Measurements from ENCODE around the gene CDK2. TPM values are rescaled to one million over a fixed set of nuclear protein-coding genes. Genes with fewer than 3 reads are reported as not detected.

Gene CDK2
- total RNA-seq, 2 experiments from 2014 or later: 15.8 to 16.0 TPM

GRCh38 chr12:56007564-56008559 is 41.2 kb downstream of the CDK2 start:
- ATAC-seq (ENCODE audit: poor library complexity): peak; percentile 89
- no peaks in the 10 kb centered on the region for H3K36me3 ChIP-seq (ENCODE audit: insufficient read depth, low read length)
- TF ChIP-seq CTCF (IDR thresholded peaks at IDR 0.05): no peak

DNA sequence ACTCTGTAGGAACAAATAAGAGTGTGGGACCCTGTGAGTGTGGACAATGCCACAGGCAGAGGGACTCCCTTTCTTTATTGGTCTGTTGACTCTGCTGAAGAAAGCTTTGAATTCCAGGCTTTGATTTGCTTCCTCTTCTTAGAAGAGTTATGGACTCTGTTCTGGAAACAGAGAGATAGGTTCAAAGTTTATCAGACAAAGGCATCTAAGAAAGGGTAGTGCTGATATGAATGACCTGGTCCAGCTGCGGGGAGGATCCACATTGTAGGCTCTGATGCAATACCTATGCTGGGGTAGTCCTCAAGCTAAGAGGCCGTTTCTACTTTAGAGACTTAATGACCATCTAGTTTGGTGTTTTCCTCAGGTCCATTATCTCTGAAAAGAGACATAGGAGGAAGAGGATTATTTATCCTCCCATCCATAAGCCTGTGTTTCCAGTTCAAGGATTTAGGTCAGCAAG is 43.5 kb downstream of the CDK2 start:
- TF ChIP-seq CTCF (IDR thresholded peaks at IDR 0.05): no peak
- POLR2A ChIA-PET: interaction anchor here (0.7 to 1.6 kb wide), 2 partner anchors 31 to 108 kb away, joined by 3 read pairs; partner anchors contain the start of gene ZC3H10
- Mint-ChIP-seq H3K27me3 (no peaks in the 10 kb centered on the region), H3K4me3 (peak overlapping the region; percentile 43), H3K27ac (no peak overlapping the region), H3K36me3 (ENCODE audit: low read depth) (no peaks in the 10 kb centered on the region), H3K9me3 (no peaks in the 10 kb centered on the region), H3K4me1 (ENCODE audit: low read depth) (peaks cover 17% of the 10 kb centered on the region)
- H3K36me3 ChIP-seq (ENCODE audit: insufficient read depth, low read length): no peaks in the 10 kb centered on the region
- ATAC-seq (ENCODE audit: poor library complexity) (no peak), DNase-seq (no peak)
- no peak overlapping the region for H3K4me3 ChIP-seq (ENCODE audit: low read length)
- H3K27ac ChIP-seq (ENCODE audit: low read depth in 1 of 2, low read length in 2 of 2): no peak overlapping the region
- intact Hi-C loops (cut with DNase I, micrococcal nuclease): no loop called here
- H3K27me3 ChIP-seq (ENCODE audit: control insufficient read depth in 1 of 2, insufficient read depth in 2 of 2, low read length in 2 of 2): no peaks in the 10 kb centered on the region
- no peaks in the 10 kb centered on the region for H3K9me3 ChIP-seq (ENCODE audit: control insufficient read depth in 1 of 2, insufficient read depth in 1 of 2, low read length in 2 of 2)
- H3K4me1 ChIP-seq (ENCODE audit: insufficient read depth, low read length): peaks cover 22% of the 10 kb centered on the region
- CTCF ChIA-PET: interaction anchor here (1.2 to 1.6 kb wide), 2 partner anchors 15 to 37 kb away, joined by 4 to 6 read pairs; no protein-coding TSS in a partner anchor

More at GRCh38 chr12:56007564-56008559, 41.2 kb downstream of the CDK2 start:
- ChIA-PET POLR2A (interaction anchor here (0.6 to 2.2 kb wide), 15 partner anchors 11 to 265 kb away, joined by 3 to 17 read pairs (median 4); partner anchors contain the start of genes DGKA, IKZF4, PA2G4 and RAB5B), CTCF (interaction anchor here (0.9 to 2.0 kb wide), 3 partner anchors 12 to 39 kb away, joined by 3 to 10 read pairs (median 6); no protein-coding TSS in a partner anchor)
- H3K27me3 Mint-ChIP-seq: no peaks in the 10 kb centered on the region
- H3K9me3 Mint-ChIP-seq: no peaks in the 10 kb centered on the region
- Histone ChIP-seq H3K4me1 (ENCODE audit: insufficient read depth, low read length) (peaks cover 22% of the 10 kb centered on the region), H3K27ac (ENCODE audit: low read depth in 1 of 2, low read length in 2 of 2) (peak overlapping the region; percentile 30 to 36), H3K27me3 (ENCODE audit: control insufficient read depth in 1 of 2, insufficient read depth in 2 of 2, low read length in 2 of 2) (no peaks in the 10 kb centered on the region), H3K4me3 (ENCODE audit: low read length) (peak overlapping the region; percentile 70), H3K9me3 (ENCODE audit: control insufficient read depth in 1 of 2, insufficient read depth in 1 of 2, low read length in 2 of 2) (no peaks in the 10 kb centered on the region)
- peak overlapping the region; percentile 76 for H3K27ac Mint-ChIP-seq
- H3K4me3 Mint-ChIP-seq: peak overlapping the region; percentile 88
- H3K4me1 Mint-ChIP-seq (ENCODE audit: low read depth): peaks cover 19% of the 10 kb centered on the region
- H3K36me3 Mint-ChIP-seq (ENCODE audit: low read depth): no peaks in the 10 kb centered on the region
- peak; percentile 57 to 87 (median 64) for DNase-seq
- intact Hi-C loops (cut with DNase I, micrococcal nuclease): loop anchor here in 1 of 2 experiments (1.0 kb wide), 1 partner anchor 33 kb away; the partner anchor contains the start of gene RPS26

DNA sequence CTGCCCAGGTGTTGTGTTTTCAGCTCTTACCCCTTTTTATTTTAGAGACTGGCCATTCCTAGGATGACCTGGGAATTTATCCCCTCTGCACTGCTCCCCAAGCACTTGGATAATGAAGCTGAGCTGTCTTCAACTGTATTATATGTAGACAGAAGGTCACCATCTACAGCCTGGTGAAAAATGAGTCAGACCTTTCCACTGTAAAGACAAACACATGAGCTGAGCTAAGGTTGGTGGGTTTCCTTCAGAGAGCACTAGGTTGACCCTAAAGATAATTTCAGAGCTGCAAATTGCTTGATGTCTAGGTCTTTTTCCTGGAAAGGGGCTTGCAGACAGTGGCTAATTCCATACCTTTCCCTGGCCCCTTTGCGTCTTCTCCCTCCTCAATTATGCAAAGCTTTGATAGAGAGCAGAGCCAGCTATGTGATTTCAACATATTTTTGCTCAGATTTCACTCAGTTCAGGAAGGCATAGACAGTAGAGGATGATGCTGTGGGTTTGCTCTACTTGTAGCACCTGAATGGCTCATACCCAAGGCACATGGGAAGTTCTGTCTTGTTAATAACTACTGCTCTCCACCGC is 45.0 kb downstream of the CDK2 start:
- intact Hi-C loops (cut with DNase I, micrococcal nuclease): no loop called here
- Histone ChIP-seq H3K27ac (ENCODE audit: low read depth in 1 of 2, low read length in 2 of 2) (no peak overlapping the region), H3K4me1 (ENCODE audit: insufficient read depth, low read length) (peaks cover 12% of the 10 kb centered on the region), H3K36me3 (ENCODE audit: insufficient read depth, low read length) (no peaks in the 10 kb centered on the region), H3K9me3 (ENCODE audit: control insufficient read depth in 1 of 2, insufficient read depth in 1 of 2, low read length in 2 of 2) (no peaks in the 10 kb centered on the region), H3K4me3 (ENCODE audit: low read length) (no peak overlapping the region), H3K27me3 (ENCODE audit: control insufficient read depth in 1 of 2, insufficient read depth in 2 of 2, low read length in 2 of 2) (no peaks in the 10 kb centered on the region)
- ATAC-seq (ENCODE audit: poor library complexity): no peak
- no peak for TF ChIP-seq CTCF (IDR thresholded peaks at IDR 0.05)
- CTCF ChIA-PET: interaction anchor here (0.6 kb wide), 1 partner anchor 17 kb away, joined by 3 read pairs; no protein-coding TSS in a partner anchor
- POLR2A ChIA-PET: interaction anchor here (0.9 kb wide), 1 partner anchor 16 kb away, joined by 3 read pairs; no protein-coding TSS in a partner anchor
- no peak for DNase-seq
- Mint-ChIP-seq H3K9me3 (no peaks in the 10 kb centered on the region), H3K27ac (no peak overlapping the region), H3K36me3 (ENCODE audit: low read depth) (no peaks in the 10 kb centered on the region), H3K27me3 (no peaks in the 10 kb centered on the region), H3K4me1 (ENCODE audit: low read depth) (peaks cover 12% of the 10 kb centered on the region), H3K4me3 (no peak overlapping the region)

Measured in CD4-positive, alpha-beta T cell (primary cell).